ENCODE measurements around the gene CTXN1.
"Not testable (repeated sequence)": the region's sequence is repeated elsewhere in the genome, so short reads cannot be mapped to it uniquely, and the experiment has no call there.

Gene CTXN1

GRCh38 chr19:7962644-7963268 lies 36.8 kb upstream of the CTXN1 start:
- Histone ChIP-seq H3K27me3 (ENCODE audit: low read depth) (no peaks in the 10 kb centered on the region), H3K36me3 (replicated peaks) (peaks cover 71% of the 10 kb centered on the region), H3K4me1 (no peaks in the 10 kb centered on the region), H3K9me3 (no peaks in the 10 kb centered on the region), H3K4me3 (no peak overlapping the region)
- no peak for DNase-seq (ENCODE audit: low spot score in 2 of 2)
- in situ Hi-C loops (cut with MboI; ENCODE audit: low sequenced_read_pairs): no loop called here

- no peak for DNase-seq (ENCODE audit: low spot score in 2 of 2)
- Histone ChIP-seq H3K27me3 (ENCODE audit: low read depth) (no peaks in the 10 kb centered on the region), H3K36me3 (replicated peaks) (peaks cover 64% of the 10 kb centered on the region), H3K4me3 (no peak overlapping the region), H3K9me3 (no peaks in the 10 kb centered on the region), H3K4me1 (no peaks in the 10 kb centered on the region)
- in situ Hi-C loops (cut with MboI; ENCODE audit: low sequenced_read_pairs): no loop called here
Measured at GRCh38 chr19:7961920-7962626, 36.1 kb upstream of the CTXN1 start.

GRCh38 chr19:7961082-7961481 lies 35.1 kb upstream of the CTXN1 start:
- H3K4me3 ChIP-seq; in situ Hi-C loops (cut with MboI; ENCODE audit: low sequenced_read_pairs); H3K4me1 ChIP-seq; DNase-seq (ENCODE audit: low spot score in 2 of 2); H3K9me3 ChIP-seq; H3K27me3 ChIP-seq (ENCODE audit: low read depth): not testable (repeated sequence)
- peaks cover 56% of the 10 kb centered on the region for H3K36me3 ChIP-seq (replicated peaks)

GRCh38 chr19:7959211-7959610 lies 33.3 kb upstream of the CTXN1 start:
- peaks cover 41% of the 10 kb centered on the region for H3K36me3 ChIP-seq (replicated peaks)
- in situ Hi-C loops (cut with MboI; ENCODE audit: low sequenced_read_pairs): no loop called here

GRCh38 chr19:7955696-7956095 lies 29.8 kb upstream of the CTXN1 start:
- no peaks in the 10 kb centered on the region for H3K4me1 ChIP-seq
- H3K36me3 ChIP-seq (replicated peaks): peaks cover 10% of the 10 kb centered on the region
- no peaks in the 10 kb centered on the region for H3K9me3 ChIP-seq
- no peak for DNase-seq (ENCODE audit: low spot score in 2 of 2)
- no peak overlapping the region for H3K4me3 ChIP-seq
- in situ Hi-C loops (cut with MboI; ENCODE audit: low sequenced_read_pairs): no loop called here
- no peaks in the 10 kb centered on the region for H3K27me3 ChIP-seq (ENCODE audit: low read depth)

More at GRCh38 chr19:7959211-7959610, 33.3 kb upstream of the CTXN1 start:
- Histone ChIP-seq H3K4me1 (no peaks in the 10 kb centered on the region), H3K27me3 (ENCODE audit: low read depth) (no peaks in the 10 kb centered on the region), H3K9me3 (no peaks in the 10 kb centered on the region), H3K4me3 (no peak overlapping the region)
- DNase-seq (ENCODE audit: low spot score in 2 of 2): no peak

GRCh38 chr19:7953576-7953975 lies 27.6 kb upstream of the CTXN1 start:
- in situ Hi-C loops (cut with MboI; ENCODE audit: low sequenced_read_pairs): no loop called here
- Histone ChIP-seq H3K4me1 (no peaks in the 10 kb centered on the region), H3K9me3 (no peaks in the 10 kb centered on the region), H3K4me3 (no peak overlapping the region), H3K27me3 (ENCODE audit: low read depth) (no peaks in the 10 kb centered on the region), H3K36me3 (replicated peaks) (peaks cover 7% of the 10 kb centered on the region)
- DNase-seq (ENCODE audit: low spot score in 2 of 2): no peak

GRCh38 chr19:7953060-7953459 lies 27.1 kb upstream of the CTXN1 start:
- DNase-seq (ENCODE audit: low spot score in 2 of 2): no peak
- Histone ChIP-seq H3K4me1 (no peaks in the 10 kb centered on the region), H3K9me3 (no peaks in the 10 kb centered on the region), H3K4me3 (no peak overlapping the region), H3K27me3 (ENCODE audit: low read depth) (no peaks in the 10 kb centered on the region), H3K36me3 (replicated peaks) (peaks cover 3% of the 10 kb centered on the region)
- in situ Hi-C loops (cut with MboI; ENCODE audit: low sequenced_read_pairs): no loop called here

GRCh38 chr19:7947939-7948338 lies 22.0 kb upstream of the CTXN1 start:
- no peak for DNase-seq (ENCODE audit: low spot score in 2 of 2)
- in situ Hi-C loops (cut with MboI; ENCODE audit: low sequenced_read_pairs): loop anchor here (10.0 kb wide), 1 partner anchor 307 kb away; no protein-coding TSS in a partner anchor
- H3K9me3 ChIP-seq: no peaks in the 10 kb centered on the region
- H3K4me1 ChIP-seq: peaks cover 3% of the 10 kb centered on the region; the same call in 1 of the 2 replicates
- no peak overlapping the region for H3K4me3 ChIP-seq
- H3K36me3 ChIP-seq (replicated peaks): no peaks in the 10 kb centered on the region
- H3K27me3 ChIP-seq (ENCODE audit: low read depth): no peaks in the 10 kb centered on the region

GRCh38 chr19:7944177-7944761 lies 18.3 kb upstream of the CTXN1 start:
- Histone ChIP-seq H3K4me1 (peaks cover 8% of the 10 kb centered on the region), H3K36me3 (replicated peaks) (peaks cover 25% of the 10 kb centered on the region), H3K4me3 (peak overlapping the region; percentile 92), H3K9me3 (no peaks in the 10 kb centered on the region), H3K27me3 (ENCODE audit: low read depth) (no peaks in the 10 kb centered on the region)
- DNase-seq (ENCODE audit: low spot score in 2 of 2): peak; percentile 91 to 95
- in situ Hi-C loops (cut with MboI; ENCODE audit: low sequenced_read_pairs): loop anchor here (10.0 kb wide), 1 partner anchor 311 kb away; no protein-coding TSS in a partner anchor

DNA sequence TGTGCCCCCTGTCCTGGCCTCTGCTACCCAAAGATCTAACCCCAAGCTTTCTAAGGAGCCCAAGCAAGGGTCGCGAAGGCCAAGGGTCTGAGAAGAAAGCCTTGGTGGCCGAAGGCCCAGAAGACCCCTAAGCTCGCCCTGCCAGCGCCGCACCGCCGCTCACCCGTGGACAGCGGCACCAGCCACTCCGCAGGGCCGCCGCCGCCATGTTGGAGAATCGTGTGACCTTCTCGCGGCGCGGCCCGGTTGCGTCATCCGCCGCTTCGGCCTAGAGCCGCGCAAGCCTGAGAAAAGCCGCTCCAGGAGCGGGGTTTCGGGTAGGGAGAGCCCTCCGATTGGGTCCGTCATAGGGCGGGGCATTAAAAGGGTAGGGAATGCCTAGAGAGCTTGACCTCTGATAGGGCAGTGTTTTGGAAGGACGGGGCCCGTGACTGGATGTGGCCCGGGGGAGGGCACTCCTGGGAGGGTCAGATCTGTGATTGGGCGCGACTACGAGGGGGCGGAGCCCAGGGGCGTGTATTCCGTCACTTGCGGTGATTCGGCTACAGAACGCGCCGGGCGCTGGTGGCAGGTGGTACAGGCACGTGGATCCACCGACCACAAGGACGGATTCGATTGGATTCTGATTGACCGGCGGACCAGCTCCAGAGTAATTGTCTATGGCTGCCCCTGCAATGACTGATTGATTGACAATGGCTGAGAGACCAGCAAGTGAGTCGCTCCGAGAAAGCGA lies 17.7 kb upstream of the CTXN1 start, which contains the start of gene TIMM44:
Gene TIMM44, minus strand, starts transcription at position 223 of the 733 bp plus-strand sequence. Its CDS starts 15 bp downstream, at position 208.
- H3K4me1 ChIP-seq: peaks cover 8% of the 10 kb centered on the region
- peaks cover 31% of the 10 kb centered on the region for H3K36me3 ChIP-seq (replicated peaks)
- peak within 1 kb of the TSS; percentile 92 for H3K4me3 ChIP-seq
- no peaks in the 10 kb centered on the region for H3K27me3 ChIP-seq (ENCODE audit: low read depth)
- in situ Hi-C loops (cut with MboI; ENCODE audit: low sequenced_read_pairs): loop anchor here (10.0 kb wide), 1 partner anchor 311 kb away; no protein-coding TSS in a partner anchor
- peak; percentile 99 to 100 for DNase-seq (ENCODE audit: low spot score in 2 of 2)
- H3K9me3 ChIP-seq: no peaks in the 10 kb centered on the region

GRCh38 chr19:7942981-7943443 lies 17.1 kb upstream of the CTXN1 start:
- DNase-seq (ENCODE audit: low spot score in 2 of 2): no peak
- in situ Hi-C loops (cut with MboI; ENCODE audit: low sequenced_read_pairs): loop anchor here (10.0 kb wide), 1 partner anchor 312 kb away; no protein-coding TSS in a partner anchor
- H3K27me3 ChIP-seq (ENCODE audit: low read depth): no peaks in the 10 kb centered on the region

DNA sequence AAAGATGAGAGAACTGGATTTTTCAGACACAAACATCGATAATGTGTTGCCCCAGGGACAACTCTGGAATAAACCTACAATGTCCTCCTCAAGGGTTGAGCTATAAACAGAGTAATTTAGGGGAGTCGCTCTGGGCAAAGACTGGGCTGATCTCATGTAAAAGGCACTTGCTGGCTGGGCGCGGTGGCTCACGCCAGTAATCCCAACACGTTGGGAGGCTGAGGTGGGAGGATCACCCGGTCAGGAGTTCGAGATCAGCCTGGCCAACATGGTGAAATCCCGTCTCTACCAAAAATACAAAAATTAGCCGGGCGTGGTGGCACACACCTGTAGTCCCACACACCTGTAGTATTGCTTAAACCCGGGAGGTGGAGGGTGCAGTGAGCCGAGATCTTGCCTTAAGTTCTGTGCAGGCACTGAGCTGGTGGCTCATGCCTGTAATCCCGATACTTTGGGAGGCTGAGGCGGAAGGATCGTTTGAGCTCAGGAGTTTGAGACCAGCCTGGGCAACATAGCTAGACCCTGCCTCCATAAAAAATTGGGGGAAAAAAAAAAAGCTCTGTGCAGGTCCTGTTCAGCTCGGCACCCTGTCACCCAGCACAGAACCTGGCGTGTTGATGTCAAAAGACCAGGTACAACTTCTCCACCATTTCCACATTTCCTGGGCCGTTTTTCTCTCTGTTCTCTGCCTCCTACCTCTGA lies 16.1 kb upstream of the CTXN1 start:
- no peak for DNase-seq (ENCODE audit: low spot score in 2 of 2)
- peak overlapping the region; percentile 92 for H3K4me3 ChIP-seq
- H3K4me1 ChIP-seq: peaks cover 8% of the 10 kb centered on the region
- no peaks in the 10 kb centered on the region for H3K9me3 ChIP-seq
- no peaks in the 10 kb centered on the region for H3K27me3 ChIP-seq (ENCODE audit: low read depth)
- in situ Hi-C loops (cut with MboI; ENCODE audit: low sequenced_read_pairs): loop anchor here (10.0 kb wide), 1 partner anchor 313 kb away; no protein-coding TSS in a partner anchor
- H3K36me3 ChIP-seq (replicated peaks): peaks cover 47% of the 10 kb centered on the region

More at GRCh38 chr19:7942981-7943443, 17.1 kb upstream of the CTXN1 start:
- Histone ChIP-seq H3K36me3 (replicated peaks) (peaks cover 37% of the 10 kb centered on the region), H3K9me3 (no peaks in the 10 kb centered on the region), H3K4me1 (peaks cover 8% of the 10 kb centered on the region), H3K4me3 (peak overlapping the region; percentile 92)

- no peak for DNase-seq (ENCODE audit: low spot score in 2 of 2)
- Histone ChIP-seq H3K27me3 (ENCODE audit: low read depth) (no peaks in the 10 kb centered on the region), H3K36me3 (replicated peaks) (peaks cover 59% of the 10 kb centered on the region), H3K9me3 (no peaks in the 10 kb centered on the region), H3K4me3 (no peak overlapping the region), H3K4me1 (peaks cover 8% of the 10 kb centered on the region)
- in situ Hi-C loops (cut with MboI; ENCODE audit: low sequenced_read_pairs): loop anchor here (10.0 kb wide), 1 partner anchor 314 kb away; no protein-coding TSS in a partner anchor
Measured at GRCh38 chr19:7940841-7941240, 14.9 kb upstream of the CTXN1 start.
